Omental fat pad (tissue), 4 donors: ENCODE measurements around the gene ZBTB22. TPM values are rescaled to one million over a fixed set of nuclear protein-coding genes. Genes with fewer than 3 reads are reported as not detected.
"Not testable (repeated sequence)": the region's sequence is repeated elsewhere in the genome, so short reads cannot be mapped to it uniquely, and the experiment has no call there.

Experiments used
- ATAC-seq: fragments of 150-250 bp; one replicate; pipeline ENCODE4 v1.9.1; 2016; ENCODE audit warnings: mild to moderate bottlenecking, moderate library complexity; ENCODE audit not compliant: low FRiP score
- DNase-seq: peaks from one replicate; pipeline ENCODE4 v3.0.0-alpha.2; 2019; ENCODE audit warnings: low spot score
- total RNA-seq, 4 donors: library from RNA; depleted of rRNA; stranded (reverse); fragments of >200 nt; gene quantifications; one replicate each; pipeline ENCODE4 v1.1.0, GENCODE V29; 2016
- TF ChIP-seq, protein P1 (sequence below), 3 donors: fragments of 450-650 bp; IDR thresholded peaks; one replicate each; pipeline ENCODE4 v1.5.1; 2016 to 2017; ENCODE audit warnings: antibody characterized with exemption in 3 of 3, mild to moderate bottlenecking in 3 of 3, moderate library complexity in 2 of 3

The ZBTB22 gene
- total RNA-seq, 4 donors from 2014 or later, result 10.7 to 15.3 (median 11.6) TPM

- TF ChIP-seq, protein P1, sequence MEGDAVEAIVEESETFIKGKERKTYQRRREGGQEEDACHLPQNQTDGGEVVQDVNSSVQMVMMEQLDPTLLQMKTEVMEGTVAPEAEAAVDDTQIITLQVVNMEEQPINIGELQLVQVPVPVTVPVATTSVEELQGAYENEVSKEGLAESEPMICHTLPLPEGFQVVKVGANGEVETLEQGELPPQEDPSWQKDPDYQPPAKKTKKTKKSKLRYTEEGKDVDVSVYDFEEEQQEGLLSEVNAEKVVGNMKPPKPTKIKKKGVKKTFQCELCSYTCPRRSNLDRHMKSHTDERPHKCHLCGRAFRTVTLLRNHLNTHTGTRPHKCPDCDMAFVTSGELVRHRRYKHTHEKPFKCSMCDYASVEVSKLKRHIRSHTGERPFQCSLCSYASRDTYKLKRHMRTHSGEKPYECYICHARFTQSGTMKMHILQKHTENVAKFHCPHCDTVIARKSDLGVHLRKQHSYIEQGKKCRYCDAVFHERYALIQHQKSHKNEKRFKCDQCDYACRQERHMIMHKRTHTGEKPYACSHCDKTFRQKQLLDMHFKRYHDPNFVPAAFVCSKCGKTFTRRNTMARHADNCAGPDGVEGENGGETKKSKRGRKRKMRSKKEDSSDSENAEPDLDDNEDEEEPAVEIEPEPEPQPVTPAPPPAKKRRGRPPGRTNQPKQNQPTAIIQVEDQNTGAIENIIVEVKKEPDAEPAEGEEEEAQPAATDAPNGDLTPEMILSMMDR (IDR thresholded peaks at IDR 0.05), result no peak
- DNase-seq (peak; percentile 62), ATAC-seq (peak; percentile 93)
Measured at GRCh38 chr6:33288921-33289783, 28.4 kb downstream of the ZBTB22 start, which contains the start of the genes PFDN6 and WDR46. TSS of gene PFDN6 (plus strand) at chr6:33289601. CDS start at chr6:33289857, 256 bp downstream. TSS of gene WDR46 (minus strand) at chr6:33289239. CDS start at chr6:33289170, 69 bp downstream.

- ATAC-seq (no peak), DNase-seq (no peak)
- TF ChIP-seq, protein P1 (IDR thresholded peaks at IDR 0.05), result no peak
Measured at GRCh38 chr6:33288141-33288920, 29.2 kb downstream of the ZBTB22 start.

DNA sequence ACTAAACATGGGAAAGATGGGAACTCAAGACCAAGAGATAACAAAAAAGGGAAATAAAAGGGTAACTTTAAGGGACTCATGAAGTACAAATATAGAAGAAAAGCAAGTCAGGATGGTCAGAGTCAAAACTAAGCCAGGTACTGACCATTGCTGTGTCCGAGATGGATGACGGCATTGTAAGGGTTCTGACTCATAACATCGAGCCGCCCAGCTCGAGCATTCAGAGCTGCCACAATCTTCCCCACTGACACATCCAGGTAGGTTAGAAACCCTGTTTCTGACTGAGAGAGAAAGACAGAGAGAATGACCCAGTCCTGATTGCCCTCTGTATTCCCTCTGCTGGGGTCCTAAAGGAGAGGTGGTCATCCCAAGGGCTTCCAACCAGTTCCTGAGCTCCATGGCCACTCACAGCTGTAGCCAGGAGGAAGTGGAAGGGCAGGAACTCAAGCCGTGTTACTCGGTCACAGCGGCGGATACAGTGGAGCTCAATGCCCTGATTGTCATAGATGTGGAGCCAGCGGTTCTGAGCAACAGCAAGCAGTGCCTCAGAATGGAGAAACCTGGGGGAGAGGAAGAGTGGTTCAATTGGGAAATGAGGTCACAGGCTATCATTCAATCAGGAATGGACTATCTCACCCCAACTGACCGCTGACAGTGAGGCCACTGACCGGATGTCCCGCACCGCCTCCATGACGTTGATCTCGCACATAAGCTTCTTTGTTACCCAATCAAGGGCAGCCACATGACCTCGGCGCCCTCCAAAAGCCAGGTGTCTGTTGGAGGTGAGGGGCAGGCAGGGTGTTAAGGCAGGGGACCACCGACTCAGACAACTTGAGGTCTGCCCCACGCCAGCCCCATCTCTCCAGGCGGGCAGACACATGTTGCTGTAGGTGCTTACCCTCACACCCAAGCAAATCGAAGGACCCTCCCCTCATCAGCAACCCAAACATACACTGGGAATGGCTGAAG, 30.3 kb downstream of the ZBTB22 start:
- no peak for DNase-seq
- no peak for ATAC-seq
- TF ChIP-seq, protein P1 (IDR thresholded peaks at IDR 0.05), result no peak

GRCh38 chr6:33285214-33285613, 32.3 kb downstream of the ZBTB22 start:
- ATAC-seq, DNase-seq: not testable (repeated sequence)

GRCh38 chr6:33280539-33280938, 37.0 kb downstream of the ZBTB22 start:
- TF ChIP-seq, protein P1 (IDR thresholded peaks at IDR 0.05), result no peak
- no peak for DNase-seq
- no peak for ATAC-seq

DNA sequence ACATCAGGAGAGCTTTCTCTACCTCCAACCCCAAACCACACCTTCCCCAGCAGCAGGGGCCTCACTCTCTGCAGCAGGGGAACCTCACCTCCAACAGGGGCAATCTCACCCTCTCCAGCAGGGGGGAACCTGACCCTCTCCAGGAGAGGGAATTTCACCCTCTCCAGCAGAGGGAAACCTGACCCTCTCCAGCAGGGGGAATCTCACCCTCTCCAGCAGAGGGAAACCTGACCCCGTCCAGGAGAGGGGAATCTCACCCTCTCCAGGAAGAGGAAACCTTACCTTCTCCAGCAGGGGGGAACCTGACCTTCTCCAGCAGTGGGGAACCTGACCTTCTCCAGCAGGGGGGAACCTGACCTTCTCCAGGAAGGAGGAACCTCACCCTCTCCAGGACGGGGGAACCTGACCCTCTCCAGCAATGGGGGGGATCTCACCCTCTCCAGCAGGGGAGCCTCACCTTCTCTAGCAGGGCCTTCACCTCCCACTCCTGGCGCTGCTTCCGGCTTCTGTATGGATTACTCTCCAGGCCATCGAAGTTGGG, 37.5 kb downstream of the ZBTB22 start:
- TF ChIP-seq, protein P1 (IDR thresholded peaks at IDR 0.05), result no peak
- ATAC-seq (peak; percentile 35), DNase-seq (no peak)
